Camera-type eye (tissue), 1 donor: ENCODE measurements around the gene CYLC2. TPM values are rescaled to one million over a fixed set of nuclear protein-coding genes. Genes with fewer than 3 reads are reported as not detected.

Experiments used
- total RNA-seq: library from RNA; depleted of rRNA; stranded (reverse); fragments of >200 nt; gene quantifications from one replicate; pipeline ENCODE4 v1.2.3, GENCODE V29; 2014

The CYLC2 gene, protein sequence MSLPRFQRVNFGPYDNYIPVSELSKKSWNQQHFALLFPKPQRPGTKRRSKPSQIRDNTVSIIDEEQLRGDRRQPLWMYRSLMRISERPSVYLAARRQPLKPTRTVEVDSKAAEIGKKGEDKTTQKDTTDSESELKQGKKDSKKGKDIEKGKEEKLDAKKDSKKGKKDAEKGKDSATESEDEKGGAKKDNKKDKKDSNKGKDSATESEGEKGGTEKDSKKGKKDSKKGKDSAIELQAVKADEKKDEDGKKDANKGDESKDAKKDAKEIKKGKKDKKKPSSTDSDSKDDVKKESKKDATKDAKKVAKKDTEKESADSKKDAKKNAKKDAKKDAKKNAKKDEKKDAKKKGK
- total RNA-seq, result not detected

DNA sequence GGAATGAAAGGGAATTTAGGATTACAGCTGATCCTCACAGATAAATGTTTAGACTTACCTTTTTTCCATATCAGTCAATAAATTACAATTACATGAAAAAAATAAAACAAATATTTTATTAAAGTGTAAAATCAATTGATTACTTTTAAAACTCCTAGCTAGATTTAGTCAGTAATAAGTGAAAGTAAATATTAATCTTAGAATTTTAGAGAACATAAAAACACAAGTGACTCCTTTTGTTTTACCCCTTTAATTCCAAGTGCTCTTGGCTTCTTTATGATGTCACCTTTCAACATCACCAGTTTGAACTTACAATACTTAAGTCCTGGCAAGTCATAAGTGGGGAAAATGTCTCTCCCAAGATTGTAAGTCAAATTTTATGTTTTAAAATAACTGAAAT, at the start of gene CYLC2:
TSS of gene CYLC2 (plus strand) at position 301 of the 400 bp plus-strand sequence. CDS start at position 349, 48 bp downstream.

